K562 (cell line): Measurements from ENCODE around the gene CHMP2A. TPM values are rescaled to one million over a fixed set of nuclear protein-coding genes. Genes with fewer than 3 reads are reported as not detected.

ENCODE experiments used
- AFF1 ChIP-seq, 2 experiments: fragments of 450-650 bp; IDR thresholded peaks; 2 replicates each; pipeline ENCODE4 v1.6.1; 2018; ENCODE audit warnings: mild to moderate bottlenecking in 2 of 2, low read depth in 1 of 2; ENCODE audit not compliant: partially characterized antibody in 2 of 2
- ARNT ChIP-seq, 2 experiments: fragments of 450-650 bp; IDR thresholded peaks; 2 replicates each; pipeline ENCODE4 v1.6.1; 2016; ENCODE audit warnings: mild to moderate bottlenecking in 1 of 2
- CGGBP1 ChIP-seq: fragments of 250-450 bp; sonication (Bioruptor Pico); IDR thresholded peaks from 2 replicates; pipeline ENCODE4 v1.9.0; 2021; ENCODE audit warnings: mild to moderate bottlenecking
- GABPA ChIP-seq: fragments of 200-800 bp; sonication (Bioruptor generic); conservative IDR thresholded peaks from 2 replicates; pipeline ENCODE4 v1.6.1; 2016; ENCODE audit warnings: low read depth, missing genetic modification characterization, missing compliant biosample characterization
- MEF2A ChIP-seq: IDR thresholded peaks from 2 replicates; pipeline ENCODE4 v1.6.1; 2011; ENCODE audit warnings: low read depth, mild to moderate bottlenecking, low read length, moderate library complexity; ENCODE audit not compliant: control insufficient read depth
- MTA2 ChIP-seq: fragments of 450-650 bp; IDR thresholded peaks from 2 replicates; pipeline ENCODE4 v1.6.1; 2016; ENCODE audit warnings: low read depth
- NR2C2 ChIP-seq, 2 experiments: fragments of 200-800 bp in 1 of 2; sonication (Bioruptor generic) in 1 of 2; sonication (generic) in 1 of 2; formaldehyde crosslinking in 1 of 2; IDR thresholded peaks; 2 replicates each; pipeline versions ENCODE4 v1.6.1 to v1.8.0; 2016 to 2022; ENCODE audit warnings: mild to moderate bottlenecking in 1 of 2, missing compliant biosample characterization in 1 of 2, missing genetic modification characterization in 1 of 2, missing genetic modification reagents in 1 of 2
- RREB1 ChIP-seq: fragments of 250-450 bp; sonication (Bioruptor Pico); IDR thresholded peaks from 2 replicates; pipeline ENCODE4 v1.4.0; 2020
- SMC3 ChIP-seq: conservative IDR thresholded peaks from 2 replicates; pipeline ENCODE4 v1.6.1; 2011; ENCODE audit warnings: low read depth, low read length, improper control_type of control experiment; ENCODE audit not compliant: insufficient read depth
- SNAPC5 ChIP-seq: fragments of 250-450 bp; sonication (Bioruptor Pico); IDR thresholded peaks from 2 replicates; pipeline ENCODE4 v1.8.0; 2021; ENCODE audit warnings: moderate library complexity, mild to moderate bottlenecking, inconsistent platforms
- TBL1XR1 ChIP-seq, 2 experiments: IDR thresholded peaks; 2 replicates each; pipeline ENCODE4 v1.6.1; 2012; ENCODE audit warnings: improper control_type of control experiment in 2 of 2, low read length in 2 of 2, mild to moderate bottlenecking in 1 of 2
- TSC22D4 ChIP-seq: fragments of 450-650 bp; IDR thresholded peaks from 2 replicates; pipeline ENCODE4 v1.6.1; 2016; ENCODE audit warnings: missing genetic modification characterization, missing biosample characterization, control low read depth
- ZNF280A ChIP-seq: fragments of 450-650 bp; IDR thresholded peaks from 2 replicates; pipeline ENCODE4 v1.6.1; 2018; ENCODE audit warnings: mild to moderate bottlenecking, low read depth; ENCODE audit not compliant: partially characterized antibody
- ZNF699 ChIP-seq: fragments of 250-450 bp; sonication (Bioruptor Pico); IDR thresholded peaks from 2 replicates; pipeline ENCODE4 v1.8.0; 2021; ENCODE audit warnings: mild to moderate bottlenecking, moderate library complexity; ENCODE audit not compliant: insufficient replicate concordance
- ZZZ3 ChIP-seq: fragments of 450-650 bp; IDR thresholded peaks from 2 replicates; pipeline ENCODE4 v1.6.1; 2016; ENCODE audit warnings: antibody characterized with exemption, mild to moderate bottlenecking, moderate library complexity
- polyA plus RNA-seq, 8 experiments: library from polyadenylated mRNA; depleted of rRNA in 4 of 8; stranded (reverse) in 5 of 8; unstranded in 3 of 8; fragments of >200 nt; fragmentation: Nextera tagmentation in 2 of 8; fragmentation: Illumina TruSeq in 1 of 8; extraction: Ambion mirVana in 2 of 8; extraction: Trizol in 1 of 8; gene quantifications; 2 replicates each; pipeline versions ENCODE4 v1.2.1 to v1.2.3, GENCODE V29; 2011 to 2014; ENCODE audit warnings: inconsistent platforms in 1 of 8, missing spikeins in 1 of 8
- total RNA-seq, 7 experiments: library from RNA; depleted of rRNA in 6 of 7; stranded (reverse); fragments of >200 nt in 6 of 7; fragmentation: Illumina TruSeq in 2 of 7; extraction: Trizol in 2 of 7; gene quantifications; 2 replicates each; pipeline versions ENCODE4 v1.2.1 to v1.2.3, GENCODE V29; 2011 to 2021; ENCODE audit warnings: low replicate concordance in 1 of 7

Gene CHMP2A
- total and polyA plus RNA-seq, 9 of the 15 experiments (the other 6 are each of a cell fraction or from before 2014, with no cell fraction given) = 57.6 to 159 (median 87.2) TPM

- TF ChIP-seq AFF1 (IDR thresholded peaks at IDR 0.05; ENCODE audit: low read depth in 1 of 2, partially characterized antibody in 2 of 2) = peak in 1 of 2 experiments; percentile 49
- TF ChIP-seq SMC3 = no peak
- no peak for TF ChIP-seq SNAPC5 (CRISPR knock-in tag)
- no peak for TF ChIP-seq ZZZ3
- TF ChIP-seq RREB1 (CRISPR knock-in tag) = no peak
- TF ChIP-seq MEF2A = no peak
- TF ChIP-seq TSC22D4 (tag) = no peak
- TF ChIP-seq GABPA = no peak
- TF ChIP-seq CGGBP1 (CRISPR knock-in tag) = no peak
- 0 out of 4 replicates have a peak, but pooled peaks of 1 of the 2 experiments have one; percentile 30 for TF ChIP-seq ARNT (IDR thresholded peaks at IDR 0.05)
- TF ChIP-seq NR2C2 (CRISPR knock-in tag; IDR thresholded peaks at IDR 0.05) = peak; percentile 90
- peak; percentile 97 for TF ChIP-seq NR2C2 (tag; IDR thresholded peaks at IDR 0.05)
- no peak for TF ChIP-seq ZNF280A
- TF ChIP-seq MTA2 = peak; percentile 50
- TF ChIP-seq TBL1XR1 (IDR thresholded peaks at IDR 0.05; ENCODE audit: low read length in 2 of 2) = peak in 1 of 2 experiments; percentile 20; a peak in 1 of 4 replicates
- no peak for TF ChIP-seq ZNF699 (CRISPR knock-in tag)
These were observed 3.2 kb upstream of the CHMP2A start, which contains the start of gene UBE2M (continued) for GRCh38 chr19:58558066-58558622.
